ENCODE measurements around the gene WDR59. TPM values are rescaled to one million over a fixed set of nuclear protein-coding genes. Genes with fewer than 3 reads are reported as not detected.

WDR59 gene
- total and polyA plus RNA-seq, 9 of the 15 experiments (the other 6 are each of a cell fraction or from before 2014, with no cell fraction given): 12.7 to 126 (median 34.7) TPM

DNA sequence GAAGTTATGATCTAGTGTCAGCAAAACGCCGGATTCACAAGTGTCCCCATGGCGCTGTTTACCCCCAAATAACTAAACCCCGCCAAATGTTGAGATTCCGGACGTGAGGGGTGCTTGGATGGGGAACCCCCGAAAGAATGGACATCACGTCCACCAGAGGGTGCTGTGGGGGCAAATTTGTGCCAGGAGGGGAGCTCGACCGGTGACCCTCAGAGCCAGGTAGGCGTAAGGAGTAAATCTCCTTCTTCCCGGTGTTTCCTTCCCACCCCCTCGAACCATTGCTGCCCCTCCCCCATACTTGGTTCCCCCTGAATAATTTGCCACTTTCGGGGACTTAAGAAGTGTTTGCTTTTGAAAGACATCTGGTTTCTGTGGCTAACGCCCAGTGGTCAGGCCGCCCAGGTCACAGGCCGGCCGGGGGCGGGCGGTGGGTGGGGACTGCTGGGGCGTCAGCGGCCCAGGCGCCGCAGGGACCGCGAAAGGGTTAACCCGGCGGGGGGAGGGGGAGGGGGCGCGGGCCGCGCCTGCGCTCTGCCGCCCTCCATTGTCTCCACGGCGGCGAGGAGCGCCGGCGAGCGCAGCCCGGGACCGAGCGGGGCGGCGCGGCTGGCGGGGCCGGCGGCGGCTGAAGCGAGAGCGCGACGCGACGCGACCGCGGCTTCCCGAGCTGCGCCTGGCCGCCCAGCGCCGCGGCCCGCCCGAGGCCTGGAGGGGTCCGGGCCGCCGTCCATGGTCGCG lies 13.7 kb upstream of the WDR59 start, which contains the start of gene ZNRF1 (continued):
- TF ChIP-seq, protein P1, sequence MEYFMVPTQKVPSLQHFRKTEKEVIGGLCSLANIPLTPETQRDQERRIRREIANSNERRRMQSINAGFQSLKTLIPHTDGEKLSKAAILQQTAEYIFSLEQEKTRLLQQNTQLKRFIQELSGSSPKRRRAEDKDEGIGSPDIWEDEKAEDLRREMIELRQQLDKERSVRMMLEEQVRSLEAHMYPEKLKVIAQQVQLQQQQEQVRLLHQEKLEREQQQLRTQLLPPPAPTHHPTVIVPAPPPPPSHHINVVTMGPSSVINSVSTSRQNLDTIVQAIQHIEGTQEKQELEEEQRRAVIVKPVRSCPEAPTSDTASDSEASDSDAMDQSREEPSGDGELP (CRISPR knock-in tag; IDR thresholded peaks at IDR 0.05; ENCODE audit: borderline replicate concordance): peak; percentile 85
- TF ChIP-seq FOXK1 (CRISPR knock-in tag; IDR thresholded peaks at IDR 0.05; ENCODE audit: borderline replicate concordance) (no peak), CBFB (CRISPR knock-in tag; IDR thresholded peaks at IDR 0.05) (no peak), NUFIP1 (IDR thresholded peaks at IDR 0.05; ENCODE audit: partially characterized antibody) (no peak), ZNF347 (CRISPR knock-in tag; IDR thresholded peaks at IDR 0.05; ENCODE audit: low read depth) (no peak), FIP1L1 (IDR thresholded peaks at IDR 0.05; ENCODE audit: low read depth, low read length, poor library complexity, severe bottlenecking) (no peak), ZC3H8 (IDR thresholded peaks at IDR 0.05) (no peak), SMARCA4 (IDR thresholded peaks at IDR 0.05) (peak; percentile 58), MXI1 (IDR thresholded peaks at IDR 0.05; ENCODE audit: low read depth, low read length) (no peak), PCBP1 (IDR thresholded peaks at IDR 0.05; ENCODE audit: low read depth, low read length, poor library complexity, severe bottlenecking) (no peak), NCOA2 (IDR thresholded peaks at IDR 0.05; ENCODE audit: partially characterized antibody in 2 of 2) (no peak), MCM2 (IDR thresholded peaks at IDR 0.05; ENCODE audit: low read depth) (no peak)
- TF ChIP-seq, protein P2, sequence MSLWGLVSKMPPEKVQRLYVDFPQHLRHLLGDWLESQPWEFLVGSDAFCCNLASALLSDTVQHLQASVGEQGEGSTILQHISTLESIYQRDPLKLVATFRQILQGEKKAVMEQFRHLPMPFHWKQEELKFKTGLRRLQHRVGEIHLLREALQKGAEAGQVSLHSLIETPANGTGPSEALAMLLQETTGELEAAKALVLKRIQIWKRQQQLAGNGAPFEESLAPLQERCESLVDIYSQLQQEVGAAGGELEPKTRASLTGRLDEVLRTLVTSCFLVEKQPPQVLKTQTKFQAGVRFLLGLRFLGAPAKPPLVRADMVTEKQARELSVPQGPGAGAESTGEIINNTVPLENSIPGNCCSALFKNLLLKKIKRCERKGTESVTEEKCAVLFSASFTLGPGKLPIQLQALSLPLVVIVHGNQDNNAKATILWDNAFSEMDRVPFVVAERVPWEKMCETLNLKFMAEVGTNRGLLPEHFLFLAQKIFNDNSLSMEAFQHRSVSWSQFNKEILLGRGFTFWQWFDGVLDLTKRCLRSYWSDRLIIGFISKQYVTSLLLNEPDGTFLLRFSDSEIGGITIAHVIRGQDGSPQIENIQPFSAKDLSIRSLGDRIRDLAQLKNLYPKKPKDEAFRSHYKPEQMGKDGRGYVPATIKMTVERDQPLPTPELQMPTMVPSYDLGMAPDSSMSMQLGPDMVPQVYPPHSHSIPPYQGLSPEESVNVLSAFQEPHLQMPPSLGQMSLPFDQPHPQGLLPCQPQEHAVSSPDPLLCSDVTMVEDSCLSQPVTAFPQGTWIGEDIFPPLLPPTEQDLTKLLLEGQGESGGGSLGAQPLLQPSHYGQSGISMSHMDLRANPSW (CRISPR knock-in tag; IDR thresholded peaks at IDR 0.05): no peak
- TF ChIP-seq, protein P3, sequence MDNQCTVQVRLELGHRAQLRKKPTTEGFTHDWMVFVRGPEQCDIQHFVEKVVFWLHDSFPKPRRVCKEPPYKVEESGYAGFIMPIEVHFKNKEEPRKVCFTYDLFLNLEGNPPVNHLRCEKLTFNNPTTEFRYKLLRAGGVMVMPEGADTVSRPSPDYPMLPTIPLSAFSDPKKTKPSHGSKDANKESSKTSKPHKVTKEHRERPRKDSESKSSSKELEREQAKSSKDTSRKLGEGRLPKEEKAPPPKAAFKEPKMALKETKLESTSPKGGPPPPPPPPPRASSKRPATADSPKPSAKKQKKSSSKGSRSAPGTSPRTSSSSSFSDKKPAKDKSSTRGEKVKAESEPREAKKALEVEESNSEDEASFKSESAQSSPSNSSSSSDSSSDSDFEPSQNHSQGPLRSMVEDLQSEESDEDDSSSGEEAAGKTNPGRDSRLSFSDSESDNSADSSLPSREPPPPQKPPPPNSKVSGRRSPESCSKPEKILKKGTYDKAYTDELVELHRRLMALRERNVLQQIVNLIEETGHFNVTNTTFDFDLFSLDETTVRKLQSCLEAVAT (IDR thresholded peaks at IDR 0.05): peak in 1 of 2 experiments; percentile 60; a peak in 1 of 4 replicates
- TF ChIP-seq, protein P4, sequence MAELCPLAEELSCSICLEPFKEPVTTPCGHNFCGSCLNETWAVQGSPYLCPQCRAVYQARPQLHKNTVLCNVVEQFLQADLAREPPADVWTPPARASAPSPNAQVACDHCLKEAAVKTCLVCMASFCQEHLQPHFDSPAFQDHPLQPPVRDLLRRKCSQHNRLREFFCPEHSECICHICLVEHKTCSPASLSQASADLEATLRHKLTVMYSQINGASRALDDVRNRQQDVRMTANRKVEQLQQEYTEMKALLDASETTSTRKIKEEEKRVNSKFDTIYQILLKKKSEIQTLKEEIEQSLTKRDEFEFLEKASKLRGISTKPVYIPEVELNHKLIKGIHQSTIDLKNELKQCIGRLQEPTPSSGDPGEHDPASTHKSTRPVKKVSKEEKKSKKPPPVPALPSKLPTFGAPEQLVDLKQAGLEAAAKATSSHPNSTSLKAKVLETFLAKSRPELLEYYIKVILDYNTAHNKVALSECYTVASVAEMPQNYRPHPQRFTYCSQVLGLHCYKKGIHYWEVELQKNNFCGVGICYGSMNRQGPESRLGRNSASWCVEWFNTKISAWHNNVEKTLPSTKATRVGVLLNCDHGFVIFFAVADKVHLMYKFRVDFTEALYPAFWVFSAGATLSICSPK (IDR thresholded peaks at IDR 0.05; ENCODE audit: borderline replicate concordance): no peak
- TF ChIP-seq, protein P5, sequence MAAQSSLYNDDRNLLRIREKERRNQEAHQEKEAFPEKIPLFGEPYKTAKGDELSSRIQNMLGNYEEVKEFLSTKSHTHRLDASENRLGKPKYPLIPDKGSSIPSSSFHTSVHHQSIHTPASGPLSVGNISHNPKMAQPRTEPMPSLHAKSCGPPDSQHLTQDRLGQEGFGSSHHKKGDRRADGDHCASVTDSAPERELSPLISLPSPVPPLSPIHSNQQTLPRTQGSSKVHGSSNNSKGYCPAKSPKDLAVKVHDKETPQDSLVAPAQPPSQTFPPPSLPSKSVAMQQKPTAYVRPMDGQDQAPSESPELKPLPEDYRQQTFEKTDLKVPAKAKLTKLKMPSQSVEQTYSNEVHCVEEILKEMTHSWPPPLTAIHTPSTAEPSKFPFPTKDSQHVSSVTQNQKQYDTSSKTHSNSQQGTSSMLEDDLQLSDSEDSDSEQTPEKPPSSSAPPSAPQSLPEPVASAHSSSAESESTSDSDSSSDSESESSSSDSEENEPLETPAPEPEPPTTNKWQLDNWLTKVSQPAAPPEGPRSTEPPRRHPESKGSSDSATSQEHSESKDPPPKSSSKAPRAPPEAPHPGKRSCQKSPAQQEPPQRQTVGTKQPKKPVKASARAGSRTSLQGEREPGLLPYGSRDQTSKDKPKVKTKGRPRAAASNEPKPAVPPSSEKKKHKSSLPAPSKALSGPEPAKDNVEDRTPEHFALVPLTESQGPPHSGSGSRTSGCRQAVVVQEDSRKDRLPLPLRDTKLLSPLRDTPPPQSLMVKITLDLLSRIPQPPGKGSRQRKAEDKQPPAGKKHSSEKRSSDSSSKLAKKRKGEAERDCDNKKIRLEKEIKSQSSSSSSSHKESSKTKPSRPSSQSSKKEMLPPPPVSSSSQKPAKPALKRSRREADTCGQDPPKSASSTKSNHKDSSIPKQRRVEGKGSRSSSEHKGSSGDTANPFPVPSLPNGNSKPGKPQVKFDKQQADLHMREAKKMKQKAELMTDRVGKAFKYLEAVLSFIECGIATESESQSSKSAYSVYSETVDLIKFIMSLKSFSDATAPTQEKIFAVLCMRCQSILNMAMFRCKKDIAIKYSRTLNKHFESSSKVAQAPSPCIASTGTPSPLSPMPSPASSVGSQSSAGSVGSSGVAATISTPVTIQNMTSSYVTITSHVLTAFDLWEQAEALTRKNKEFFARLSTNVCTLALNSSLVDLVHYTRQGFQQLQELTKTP (IDR thresholded peaks at IDR 0.05; ENCODE audit: low read depth in 1 of 2, partially characterized antibody in 2 of 2): peak in 1 of 2 experiments; percentile 80
